Coronary artery (tissue), 2 donors: Measurements from ENCODE around the gene FAM151A.

Experiments used
- DNase-seq: peaks from one replicate; pipeline ENCODE4 v3.0.0-alpha.2; 2017; ENCODE audit warnings: low spot score
- H3K27ac ChIP-seq, 2 donors: fragments of 200-600 bp; sonication (generic); one replicate each; pipeline ENCODE4 v1.5.1; 2016 to 2019
- H3K4me3 ChIP-seq: fragments of 200-600 bp; sonication (generic); 2 replicates; pipeline ENCODE4 v1.5.1; 2016; ENCODE audit warnings: mild to moderate bottlenecking, moderate library complexity
- CTCF ChIP-seq: fragments of 200-600 bp; sonication (generic); IDR thresholded peaks from one replicate; pipeline ENCODE4 v1.5.1; 2019; ENCODE audit warnings: antibody characterized with exemption

The FAM151A gene

GRCh38 chr1:54601730-54602129, 21.6 kb downstream of the FAM151A start:
- DNase-seq: no peak
- TF ChIP-seq CTCF: no peak
- no peak overlapping the region for H3K4me3 ChIP-seq
- H3K27ac ChIP-seq: no peak overlapping the region

GRCh38 chr1:54600947-54601721, 22.2 kb downstream of the FAM151A start:
- no peak overlapping the region for H3K27ac ChIP-seq
- no peak for TF ChIP-seq CTCF
- no peak for DNase-seq
- H3K4me3 ChIP-seq: no peak overlapping the region

- DNase-seq: no peak
- Histone ChIP-seq H3K4me3 (no peak overlapping the region), H3K27ac (no peak overlapping the region)
- TF ChIP-seq CTCF: no peak
Measured at GRCh38 chr1:54599211-54599823, 24.0 kb downstream of the FAM151A start.

GRCh38 chr1:54597455-54598030, 25.8 kb downstream of the FAM151A start:
- no peak for DNase-seq
- TF ChIP-seq CTCF: no peak
- Histone ChIP-seq H3K4me3 (no peak overlapping the region), H3K27ac (no peak overlapping the region)

GRCh38 chr1:54596756-54597155, 26.6 kb downstream of the FAM151A start:
- DNase-seq: no peak
- H3K4me3 ChIP-seq: no peak overlapping the region
- no peak overlapping the region for H3K27ac ChIP-seq
- TF ChIP-seq CTCF: no peak

GRCh38 chr1:54595956-54596498, 27.3 kb downstream of the FAM151A start:
- TF ChIP-seq CTCF: no peak

More at GRCh38 chr1:54595956-54596498, 27.3 kb downstream of the FAM151A start:
- no peak overlapping the region for H3K4me3 ChIP-seq
- no peak for DNase-seq
- no peak overlapping the region for H3K27ac ChIP-seq
